KMS-11 (cell line): Measurements from ENCODE around the gene OR1K1.

Source experiments
- H2AFZ ChIP-seq: fragments of 200-600 bp; sonication (generic); 2 replicates; pipeline ENCODE4 v1.6.1; 2016; ENCODE audit warnings: antibody characterized with exemption, mixed run types, low read depth
- H3K27ac ChIP-seq: fragments of 200-600 bp; sonication (generic); 2 replicates; pipeline ENCODE4 v1.6.1; 2016; ENCODE audit warnings: mild to moderate bottlenecking, mixed run types
- H3K27me3 ChIP-seq: fragments of 200-600 bp; sonication (generic); 2 replicates; pipeline ENCODE4 v1.6.1; 2017; ENCODE audit warnings: mild to moderate bottlenecking, low read depth, mixed run types, moderate library complexity; ENCODE audit not compliant: insufficient read depth
- H3K36me3 ChIP-seq: fragments of 200-600 bp; sonication (generic); 2 replicates; pipeline ENCODE4 v1.6.1; 2017; ENCODE audit warnings: mild to moderate bottlenecking, mixed run types; ENCODE audit not compliant: insufficient read depth
- H3K4me1 ChIP-seq: fragments of 200-600 bp; sonication (generic); 2 replicates; pipeline ENCODE4 v1.6.1; 2016; ENCODE audit warnings: mild to moderate bottlenecking, low read depth, mixed run types; ENCODE audit not compliant: poor library complexity, severe bottlenecking
- H3K4me2 ChIP-seq: fragments of 200-600 bp; sonication (generic); 2 replicates; pipeline ENCODE4 v1.7.0; 2016; ENCODE audit warnings: mild to moderate bottlenecking, mixed run types
- H3K4me3 ChIP-seq: fragments of 200-600 bp; sonication (generic); IDR thresholded peaks from 2 replicates; pipeline ENCODE4 v1.6.1; 2017; ENCODE audit warnings: low read depth, low read length, mixed read lengths; ENCODE audit not compliant: insufficient read depth
- H3K79me2 ChIP-seq: fragments of 200-600 bp; sonication (generic); 2 replicates; pipeline ENCODE4 v1.6.1; 2016; ENCODE audit warnings: low read depth, mixed run types; ENCODE audit not compliant: insufficient read depth
- H3K9ac ChIP-seq: fragments of 200-600 bp; sonication (generic); 2 replicates; pipeline ENCODE4 v1.6.1; 2016; ENCODE audit warnings: mild to moderate bottlenecking, mixed run types
- H4K20me1 ChIP-seq: fragments of 200-600 bp; sonication (generic); 2 replicates; pipeline ENCODE4 v1.6.1; 2016; ENCODE audit warnings: mild to moderate bottlenecking, mixed run types; ENCODE audit not compliant: insufficient read depth
- TF ChIP-seq, protein P1 (sequence below): fragments of 200-600 bp; sonication (generic); conservative IDR thresholded peaks from 2 replicates; pipeline ENCODE4 v1.6.1; 2017; ENCODE audit warnings: low read depth, mild to moderate bottlenecking, antibody characterized with exemption, low read length, moderate library complexity, mixed read lengths

OR1K1 gene, protein sequence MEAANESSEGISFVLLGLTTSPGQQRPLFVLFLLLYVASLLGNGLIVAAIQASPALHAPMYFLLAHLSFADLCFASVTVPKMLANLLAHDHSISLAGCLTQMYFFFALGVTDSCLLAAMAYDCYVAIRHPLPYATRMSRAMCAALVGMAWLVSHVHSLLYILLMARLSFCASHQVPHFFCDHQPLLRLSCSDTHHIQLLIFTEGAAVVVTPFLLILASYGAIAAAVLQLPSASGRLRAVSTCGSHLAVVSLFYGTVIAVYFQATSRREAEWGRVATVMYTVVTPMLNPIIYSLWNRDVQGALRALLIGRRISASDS

DNA sequence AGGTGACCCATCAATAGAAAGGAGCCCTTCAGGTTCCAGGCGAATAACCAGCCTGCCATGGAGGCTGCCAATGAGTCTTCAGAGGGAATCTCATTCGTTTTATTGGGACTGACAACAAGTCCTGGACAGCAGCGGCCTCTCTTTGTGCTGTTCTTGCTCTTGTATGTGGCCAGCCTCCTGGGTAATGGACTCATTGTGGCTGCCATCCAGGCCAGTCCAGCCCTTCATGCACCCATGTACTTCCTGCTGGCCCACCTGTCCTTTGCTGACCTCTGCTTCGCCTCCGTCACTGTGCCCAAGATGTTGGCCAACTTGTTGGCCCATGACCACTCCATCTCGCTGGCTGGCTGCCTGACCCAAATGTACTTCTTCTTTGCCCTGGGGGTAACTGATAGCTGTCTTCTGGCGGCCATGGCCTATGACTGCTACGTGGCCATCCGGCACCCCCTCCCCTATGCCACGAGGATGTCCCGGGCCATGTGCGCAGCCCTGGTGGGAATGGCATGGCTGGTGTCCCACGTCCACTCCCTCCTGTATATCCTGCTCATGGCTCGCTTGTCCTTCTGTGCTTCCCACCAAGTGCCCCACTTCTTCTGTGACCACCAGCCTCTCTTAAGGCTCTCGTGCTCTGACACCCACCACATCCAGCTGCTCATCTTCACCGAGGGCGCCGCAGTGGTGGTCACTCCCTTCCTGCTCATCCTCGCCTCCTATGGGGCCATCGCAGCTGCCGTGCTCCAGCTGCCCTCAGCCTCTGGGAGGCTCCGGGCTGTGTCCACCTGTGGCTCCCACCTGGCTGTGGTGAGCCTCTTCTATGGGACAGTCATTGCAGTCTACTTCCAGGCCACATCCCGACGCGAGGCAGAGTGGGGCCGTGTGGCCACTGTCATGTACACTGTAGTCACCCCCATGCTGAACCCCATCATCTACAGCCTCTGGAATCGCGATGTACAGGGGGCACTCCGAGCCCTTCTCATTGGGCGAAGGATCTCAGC is at the start of gene OR1K1:
Gene OR1K1 (plus strand): TSS at position 58 of the 995 bp plus-strand sequence. CDS start 0 bp downstream, at position 58.
- H3K27ac ChIP-seq, result no peak within 1 kb of the TSS
- H4K20me1 ChIP-seq, result no peaks in the 10 kb centered on the region
- H3K36me3 ChIP-seq, result no peaks in the 10 kb centered on the region
- TF ChIP-seq, protein P1, sequence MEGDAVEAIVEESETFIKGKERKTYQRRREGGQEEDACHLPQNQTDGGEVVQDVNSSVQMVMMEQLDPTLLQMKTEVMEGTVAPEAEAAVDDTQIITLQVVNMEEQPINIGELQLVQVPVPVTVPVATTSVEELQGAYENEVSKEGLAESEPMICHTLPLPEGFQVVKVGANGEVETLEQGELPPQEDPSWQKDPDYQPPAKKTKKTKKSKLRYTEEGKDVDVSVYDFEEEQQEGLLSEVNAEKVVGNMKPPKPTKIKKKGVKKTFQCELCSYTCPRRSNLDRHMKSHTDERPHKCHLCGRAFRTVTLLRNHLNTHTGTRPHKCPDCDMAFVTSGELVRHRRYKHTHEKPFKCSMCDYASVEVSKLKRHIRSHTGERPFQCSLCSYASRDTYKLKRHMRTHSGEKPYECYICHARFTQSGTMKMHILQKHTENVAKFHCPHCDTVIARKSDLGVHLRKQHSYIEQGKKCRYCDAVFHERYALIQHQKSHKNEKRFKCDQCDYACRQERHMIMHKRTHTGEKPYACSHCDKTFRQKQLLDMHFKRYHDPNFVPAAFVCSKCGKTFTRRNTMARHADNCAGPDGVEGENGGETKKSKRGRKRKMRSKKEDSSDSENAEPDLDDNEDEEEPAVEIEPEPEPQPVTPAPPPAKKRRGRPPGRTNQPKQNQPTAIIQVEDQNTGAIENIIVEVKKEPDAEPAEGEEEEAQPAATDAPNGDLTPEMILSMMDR, result no peak
- no peak within 1 kb of the TSS for H3K9ac ChIP-seq
- H3K4me3 ChIP-seq, result no peak within 1 kb of the TSS
- H3K4me1 ChIP-seq, result no peaks in the 10 kb centered on the region
- no peaks in the 10 kb centered on the region for H3K79me2 ChIP-seq
- no peaks in the 10 kb centered on the region for H3K27me3 ChIP-seq
- H2AFZ ChIP-seq, result no peak within 1 kb of the TSS
- no peak within 1 kb of the TSS for H3K4me2 ChIP-seq

DNA sequence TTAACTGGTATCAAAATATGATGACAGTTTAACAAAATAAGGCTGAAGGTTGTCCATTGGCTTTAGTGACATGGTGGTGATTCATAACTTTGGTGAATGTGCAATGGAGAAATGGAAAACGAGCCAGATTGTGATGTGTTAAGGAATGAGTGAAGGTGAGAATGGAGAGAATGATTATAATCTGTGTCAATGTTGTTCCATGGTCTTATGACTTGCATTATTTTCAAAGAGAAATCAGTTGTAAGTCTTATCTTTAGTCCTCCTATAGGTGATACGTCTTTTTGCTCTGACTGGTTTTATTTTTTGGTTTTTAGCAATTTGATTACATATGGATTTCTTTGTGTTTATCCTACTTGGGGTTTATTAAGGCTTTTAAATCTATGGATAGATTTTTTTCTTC is 45.1 kb upstream of the OR1K1 start:
- no peaks in the 10 kb centered on the region for H3K27me3 ChIP-seq
- no peaks in the 10 kb centered on the region for H4K20me1 ChIP-seq
- H3K4me1 ChIP-seq, result no peaks in the 10 kb centered on the region
- H3K9ac ChIP-seq, result no peak overlapping the region
- H2AFZ ChIP-seq, result no peak overlapping the region
- H3K4me3 ChIP-seq, result no peak overlapping the region
- no peaks in the 10 kb centered on the region for H3K36me3 ChIP-seq
- no peaks in the 10 kb centered on the region for H3K79me2 ChIP-seq
- TF ChIP-seq, protein P1, result no peak
- no peak overlapping the region for H3K27ac ChIP-seq
- H3K4me2 ChIP-seq, result no peak overlapping the region

DNA sequence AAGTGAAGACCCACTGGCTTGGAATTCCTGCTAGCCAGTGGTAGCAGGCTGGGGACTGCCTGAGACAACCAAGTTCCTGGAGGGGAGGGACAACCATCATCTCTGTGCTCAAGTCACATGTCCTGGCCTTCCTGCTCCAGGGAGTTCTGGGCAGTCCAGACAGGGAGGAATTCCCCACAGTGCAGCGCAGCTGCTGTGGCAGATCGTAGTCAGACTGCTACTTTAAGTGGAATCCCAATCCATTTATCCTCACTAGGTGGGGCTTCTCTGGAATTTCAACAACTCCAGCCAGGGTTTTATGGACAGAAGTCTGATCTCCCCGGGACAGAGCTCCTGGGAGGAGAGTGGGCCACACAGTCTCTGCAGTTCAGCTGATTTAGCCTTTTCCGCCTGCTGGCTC is 32.1 kb upstream of the OR1K1 start:
- no peaks in the 10 kb centered on the region for H4K20me1 ChIP-seq
- no peaks in the 10 kb centered on the region for H3K36me3 ChIP-seq
- H3K4me1 ChIP-seq, result no peaks in the 10 kb centered on the region

DNA sequence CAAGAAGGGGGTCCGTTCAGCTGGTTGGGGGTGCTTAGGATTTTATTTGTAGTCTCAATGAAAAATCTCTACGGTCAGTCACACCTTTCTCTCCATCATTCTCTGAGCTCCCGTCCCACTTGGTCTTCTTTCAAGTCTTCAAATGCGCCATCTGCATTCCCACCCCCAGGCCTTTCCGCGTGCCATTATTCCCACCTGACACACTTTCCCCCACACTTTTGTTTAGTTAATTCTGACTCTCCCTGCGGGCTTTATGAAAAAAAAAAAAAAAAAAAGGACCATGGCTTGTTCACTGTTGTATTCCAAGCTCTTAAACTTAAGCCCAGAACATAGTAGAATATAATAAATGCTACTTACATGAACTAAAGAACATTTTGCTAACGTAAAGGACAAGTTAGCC is 22.9 kb upstream of the OR1K1 start:
- Histone ChIP-seq H3K4me1 (no peaks in the 10 kb centered on the region), H3K4me3 (no peak overlapping the region), H3K79me2 (no peaks in the 10 kb centered on the region), H3K9ac (no peak overlapping the region), H4K20me1 (no peaks in the 10 kb centered on the region), H3K4me2 (no peak overlapping the region), H3K27ac (no peak overlapping the region), H3K36me3 (no peaks in the 10 kb centered on the region), H2AFZ (no peak overlapping the region), H3K27me3 (no peaks in the 10 kb centered on the region)
- TF ChIP-seq, protein P1, result no peak

More for the DNA sequence above, 32.1 kb upstream of the OR1K1 start:
- Histone ChIP-seq H3K9ac (no peak overlapping the region), H3K27ac (no peak overlapping the region), H3K4me2 (no peak overlapping the region), H3K4me3 (no peak overlapping the region), H3K27me3 (no peaks in the 10 kb centered on the region), H2AFZ (no peak overlapping the region), H3K79me2 (no peaks in the 10 kb centered on the region)
- TF ChIP-seq, protein P1, result no peak
